NCI-H1105 treated with DMSO at 0.1 percent for 48 hours (cell line): ENCODE measurements around the gene RBM33.
"Not testable (repeated sequence)": the region's sequence is repeated elsewhere in the genome, so short reads cannot be mapped to it uniquely, and the experiment has no call there.

Experiments used
- DNase-seq: peaks from one replicate; lab custom pipeline; 2025; lab: John Stamatoyannopoulos, UW

The RBM33 gene

DNA sequence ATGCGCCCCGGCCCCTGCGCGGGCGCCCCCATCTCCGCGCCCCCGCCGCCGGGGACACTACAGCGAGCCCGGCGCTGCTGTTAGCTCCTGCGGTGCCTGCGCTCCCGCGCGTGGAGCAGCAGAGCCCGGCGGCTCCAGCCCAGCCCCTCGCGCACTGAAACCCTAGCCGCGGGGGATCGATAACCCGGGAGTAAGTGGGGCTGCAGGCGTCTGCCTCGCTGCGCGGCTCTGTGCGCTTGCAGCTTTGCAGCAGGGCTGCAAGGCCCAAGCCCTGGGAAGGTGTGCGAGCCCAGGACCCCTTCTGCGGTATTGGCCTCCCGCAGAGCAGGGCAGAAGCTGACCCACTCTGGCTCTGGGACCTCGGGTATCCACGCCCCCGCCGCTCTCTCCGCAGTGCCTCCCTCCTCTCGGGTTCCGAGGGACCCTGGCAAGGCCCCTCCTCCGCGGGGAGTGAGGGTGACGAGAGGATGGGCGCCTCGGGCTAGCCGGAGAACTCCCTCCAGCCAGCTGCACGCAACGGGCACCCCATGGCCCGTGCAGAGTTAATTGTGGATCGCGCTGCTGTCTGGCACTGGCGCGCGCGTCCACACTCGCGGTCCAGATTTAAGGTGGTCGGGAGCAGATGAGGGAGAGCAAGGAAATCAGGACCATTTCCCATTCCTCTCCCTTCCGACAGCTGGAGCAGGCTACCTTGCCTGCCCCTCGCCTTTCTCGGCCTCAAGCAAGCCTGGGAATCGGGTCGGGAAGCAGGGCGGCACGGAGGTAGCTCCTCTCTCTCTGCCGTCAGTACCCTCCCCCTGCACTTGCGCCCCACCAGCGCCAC is 165.7 kb downstream of the RBM33 start:
- peak; percentile 15 for DNase-seq

DNA sequence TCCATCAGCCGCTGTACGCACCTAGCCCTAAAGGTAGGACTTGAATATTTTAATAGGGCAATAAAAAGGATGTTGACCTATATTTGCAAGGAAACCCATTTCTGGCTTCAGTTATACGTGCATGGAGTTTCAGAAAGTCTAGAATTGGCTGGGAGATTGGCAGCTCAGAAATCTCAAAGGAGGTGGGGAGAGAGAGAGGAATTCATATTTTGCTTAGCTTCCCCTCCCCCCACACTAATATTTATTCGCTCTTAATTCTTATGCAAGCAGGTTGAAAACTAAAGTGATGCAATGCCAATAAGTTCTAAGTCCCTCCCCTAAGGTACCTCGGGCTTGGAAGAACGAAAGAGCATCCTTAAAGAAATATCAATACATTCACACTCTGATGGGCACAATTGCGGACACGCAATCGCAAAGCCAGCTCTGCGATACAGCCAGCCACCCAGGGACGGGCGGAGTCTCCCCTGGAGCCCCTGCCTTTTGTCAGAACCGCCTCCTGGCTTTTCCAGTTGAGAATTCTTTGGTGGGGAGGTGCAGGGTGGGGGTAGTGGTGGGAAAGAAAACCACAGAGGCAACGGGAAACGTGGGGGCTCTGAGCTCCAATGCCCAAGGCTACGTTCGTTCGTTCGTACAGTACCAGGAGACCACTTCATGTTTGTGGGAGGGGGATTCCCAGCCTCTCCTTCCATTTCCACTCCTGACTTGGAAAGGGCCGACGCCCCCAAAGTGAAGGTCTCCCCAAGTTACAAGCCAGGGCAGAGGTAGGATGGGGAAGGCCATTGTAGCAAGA is 166.5 kb downstream of the RBM33 start:
- no peak for DNase-seq

DNA sequence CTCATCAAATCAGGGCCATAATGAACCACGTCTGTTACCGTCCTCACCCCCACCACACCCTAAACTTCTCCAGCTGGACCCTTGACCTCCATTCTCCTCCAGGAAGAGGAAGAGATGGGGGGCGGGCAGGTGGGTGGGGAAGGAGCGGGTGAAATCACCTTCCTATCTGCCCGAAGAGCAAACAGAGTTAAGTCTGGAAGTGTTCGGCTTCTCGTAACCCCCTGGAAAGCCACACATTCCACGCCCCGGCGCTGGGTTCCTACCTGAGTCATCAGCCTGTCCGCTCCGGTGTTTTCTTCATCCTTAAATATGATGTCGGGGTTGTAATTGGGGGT is 167.1 kb downstream of the RBM33 start:
- no peak for DNase-seq

DNA sequence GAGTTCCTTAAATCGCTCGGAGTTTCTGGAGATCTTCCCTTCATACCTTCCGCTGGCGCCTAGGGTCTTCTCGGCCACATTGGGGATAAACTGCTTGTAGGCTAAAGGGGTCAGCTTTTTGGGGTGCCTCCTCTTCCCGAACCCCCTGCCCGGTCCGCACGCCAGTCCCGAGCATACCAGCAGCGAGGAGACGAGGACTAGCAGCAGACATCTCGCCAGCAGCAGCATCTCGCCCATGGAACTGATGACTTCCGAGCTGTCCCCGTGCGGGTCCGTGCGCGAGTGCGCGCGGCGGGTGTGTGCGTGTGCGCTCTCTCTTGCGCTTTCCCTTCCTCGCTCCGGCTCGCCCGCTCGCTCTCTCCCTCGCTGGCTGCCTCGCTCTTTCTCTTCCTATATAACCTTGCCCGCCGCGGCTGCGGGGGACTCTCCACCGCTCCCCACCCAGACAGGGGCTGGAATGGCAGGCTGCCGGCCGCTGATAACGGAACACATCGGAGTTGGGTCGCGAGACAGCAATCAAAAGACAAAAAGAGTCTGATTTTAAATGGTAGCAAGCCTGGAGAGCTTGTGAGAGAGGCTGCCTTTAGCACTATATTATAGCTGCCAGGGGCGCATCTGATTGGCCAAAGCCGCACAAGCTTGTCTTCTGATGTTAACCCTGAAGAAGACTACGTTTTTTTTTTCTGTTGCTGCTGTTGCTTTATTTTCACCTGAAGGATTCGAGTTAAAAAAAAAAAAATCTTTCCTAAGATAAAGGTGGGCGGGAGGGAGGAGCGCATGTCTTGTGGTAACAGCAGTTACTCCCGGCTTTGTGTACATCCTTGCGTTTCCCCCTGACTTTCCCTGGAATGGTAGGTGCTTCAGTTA is 167.7 kb downstream of the RBM33 start, which contains the start of gene SHH:
TSS of gene SHH (minus strand) at position 569 of the 867 bp plus-strand sequence. CDS start at position 228, 341 bp downstream.
- DNase-seq, result peak; percentile 24

DNA sequence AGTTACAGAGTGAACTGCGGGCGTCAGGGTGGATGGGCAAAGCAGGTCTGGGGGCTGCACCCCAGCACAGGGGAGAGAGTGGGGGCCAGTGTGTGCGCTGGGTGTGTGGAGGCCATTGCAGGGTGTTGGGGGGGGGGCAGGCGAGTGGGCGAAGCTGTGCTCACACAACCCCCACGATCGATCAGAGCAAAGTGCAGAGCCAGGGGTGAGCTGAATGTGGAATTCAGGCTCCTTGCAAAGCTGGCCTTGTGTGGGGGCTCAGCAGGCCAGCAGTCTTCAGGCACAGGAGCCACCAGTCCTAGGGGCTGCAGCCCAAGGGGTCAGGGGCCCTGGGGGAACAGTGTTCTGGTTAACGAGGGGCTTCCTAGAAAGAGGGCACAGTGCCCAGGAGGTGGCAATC is 168.7 kb downstream of the RBM33 start:
- no peak for DNase-seq

DNA sequence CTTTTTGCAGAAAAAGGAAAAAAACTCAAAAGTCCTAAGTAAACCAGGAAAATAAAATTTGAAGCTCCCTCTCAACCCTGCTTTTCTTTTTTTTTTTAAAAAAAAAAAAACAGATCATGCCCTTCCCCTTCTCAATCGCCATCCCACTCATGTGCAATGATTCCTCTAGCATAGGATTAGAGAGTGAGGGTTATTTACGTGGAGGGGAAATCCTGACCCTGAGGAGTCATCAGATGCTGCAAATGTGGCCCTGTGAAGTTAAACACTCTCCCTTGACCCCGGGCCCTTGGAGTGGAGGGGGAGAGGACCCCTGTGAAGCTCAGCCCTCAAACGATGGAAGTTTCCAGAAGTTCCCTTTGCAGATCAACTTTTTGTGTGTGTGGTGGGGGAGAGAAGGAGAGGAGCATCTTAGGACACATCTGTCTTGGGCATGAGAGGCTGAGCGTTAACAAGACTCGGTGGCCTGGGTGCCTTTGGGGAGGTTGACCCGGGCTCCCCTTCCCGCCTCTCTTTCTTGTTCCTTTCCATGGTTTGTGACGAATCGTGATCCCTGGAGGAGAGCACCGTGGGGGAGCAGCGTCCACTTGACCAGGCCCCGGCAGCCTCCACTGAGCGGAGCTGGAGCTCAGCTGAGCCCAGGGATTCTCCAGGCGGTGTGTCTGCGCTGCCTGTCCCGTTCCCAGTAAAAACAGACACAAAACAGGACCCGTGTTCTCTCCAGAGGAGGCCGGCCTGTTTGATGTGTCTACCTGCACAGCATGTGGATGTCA is 169.3 kb downstream of the RBM33 start:
- no peak for DNase-seq

DNA sequence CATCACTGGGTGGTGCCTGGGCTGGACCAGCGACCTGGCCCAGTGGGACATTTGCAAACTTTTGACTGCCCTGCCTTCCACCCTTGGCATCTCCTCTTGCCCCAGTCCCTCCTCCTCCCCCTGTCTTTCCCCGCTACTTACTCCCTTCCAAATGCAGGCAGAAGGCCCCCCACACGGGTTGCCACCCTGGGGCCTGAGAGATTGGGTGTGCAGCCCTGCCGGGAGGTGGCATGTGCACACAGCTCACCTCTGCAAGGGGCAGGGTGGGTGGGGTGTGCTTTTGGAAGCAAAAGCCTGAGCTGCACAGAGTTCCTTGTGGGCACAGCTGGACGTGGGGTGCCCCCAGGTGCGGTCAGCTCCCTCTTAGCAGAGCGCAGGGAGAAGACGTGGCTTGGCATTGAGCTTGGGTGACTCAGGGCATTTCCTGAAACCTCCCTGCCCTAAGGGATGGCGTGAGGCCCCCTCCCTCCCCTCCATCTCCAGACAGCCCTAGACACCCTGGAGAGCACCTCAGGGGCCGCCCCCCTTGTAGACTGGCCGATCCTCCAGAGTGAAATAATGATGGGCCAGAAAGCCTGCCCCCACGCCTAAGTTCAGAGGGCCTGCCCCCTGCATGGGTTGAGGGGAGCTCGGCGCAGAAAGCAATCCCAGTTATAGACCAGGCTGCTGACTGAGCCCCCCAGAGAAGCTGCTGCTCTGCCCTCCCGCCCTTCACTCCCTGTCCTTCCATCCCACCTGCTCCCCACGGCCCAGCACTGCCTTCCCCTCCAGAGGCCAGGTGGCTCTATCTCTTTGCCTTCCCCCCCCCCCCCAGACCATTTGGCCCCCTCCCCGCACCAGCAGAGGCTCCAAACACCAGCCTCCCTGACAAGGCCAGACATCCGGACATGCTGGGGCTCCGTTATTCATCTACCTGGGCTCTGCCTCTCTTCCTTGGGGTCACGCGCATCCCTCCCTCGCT is 170.1 kb downstream of the RBM33 start:
- no peak for DNase-seq

DNA sequence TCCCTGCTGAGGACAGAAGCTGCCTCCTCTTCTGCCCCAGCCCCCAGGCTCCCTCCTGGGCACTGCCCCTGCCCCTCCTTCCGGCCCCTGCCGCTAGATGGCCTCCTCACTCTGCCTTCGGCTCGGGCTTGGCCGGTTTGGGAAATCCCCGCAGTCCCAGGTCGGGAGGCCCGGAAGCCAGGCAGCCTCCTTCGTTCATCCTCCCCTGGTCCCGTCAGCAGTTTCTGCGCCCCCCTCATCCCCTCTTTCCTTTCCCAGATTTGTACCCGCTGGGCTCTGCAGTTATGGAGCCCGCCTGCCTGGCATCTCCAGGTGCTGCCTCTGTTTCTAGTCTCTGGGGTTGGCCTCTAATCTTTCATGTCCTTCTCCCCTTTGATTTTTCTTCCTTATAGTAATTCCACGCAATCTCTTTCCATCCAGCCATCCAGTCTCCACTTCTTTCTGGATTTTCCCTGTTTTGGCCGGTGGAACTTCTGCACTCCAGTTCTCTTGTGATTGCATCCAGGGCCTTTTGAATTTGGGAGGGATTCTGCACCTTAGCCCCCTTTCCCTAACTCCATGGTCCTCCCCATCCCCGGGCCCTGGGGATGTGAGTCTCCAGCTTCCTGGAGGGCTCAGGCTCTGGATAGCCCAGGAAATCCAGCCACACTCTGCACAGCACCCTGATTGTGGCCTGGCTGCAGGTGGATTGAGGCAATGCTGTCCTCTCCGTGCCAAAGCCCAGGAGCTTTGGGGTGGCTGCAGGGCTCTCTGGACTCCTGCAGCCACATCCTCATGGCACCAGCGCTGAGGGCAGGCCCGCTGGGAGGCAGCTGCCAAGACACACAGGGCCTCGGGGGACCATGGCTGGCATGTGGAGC is 171.1 kb downstream of the RBM33 start:
- DNase-seq, result no peak

DNA sequence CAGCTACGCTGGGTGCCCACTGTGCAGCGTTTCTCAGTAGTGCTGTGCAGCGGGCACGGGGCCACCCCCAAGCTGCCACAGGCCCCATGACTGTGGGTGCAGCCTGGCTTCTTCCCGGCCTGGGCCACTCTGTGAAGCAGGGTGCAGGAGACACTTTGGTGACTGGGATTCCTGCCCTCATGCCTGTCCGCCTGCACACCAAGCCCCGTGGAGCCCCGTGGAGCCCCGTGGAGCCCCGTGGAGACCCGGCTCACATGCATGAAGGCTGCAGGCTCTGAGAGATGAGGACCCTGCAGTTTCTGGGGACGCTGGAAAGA is 171.7 kb downstream of the RBM33 start:
- no peak for DNase-seq

DNA sequence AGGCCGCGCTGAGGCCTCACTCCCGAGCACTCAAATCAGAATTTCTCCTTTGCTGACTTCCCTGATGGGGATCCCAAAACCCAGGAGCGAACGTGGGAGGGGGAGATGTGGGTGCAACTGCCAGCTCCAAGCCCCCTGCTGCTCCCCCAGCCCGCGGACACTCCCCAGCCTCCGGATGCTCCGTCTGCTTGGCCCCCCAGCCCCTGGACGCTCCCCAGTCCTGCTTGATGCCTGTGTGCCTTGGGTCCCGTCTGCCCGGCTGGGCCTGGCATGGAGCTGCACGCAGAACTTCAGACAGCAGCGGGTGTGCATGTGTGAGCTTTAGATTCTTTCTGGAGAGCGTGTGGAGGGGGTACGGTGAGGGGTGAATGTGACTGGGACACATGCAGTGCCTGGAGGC is 172.5 kb downstream of the RBM33 start:
- DNase-seq, result no peak

DNA sequence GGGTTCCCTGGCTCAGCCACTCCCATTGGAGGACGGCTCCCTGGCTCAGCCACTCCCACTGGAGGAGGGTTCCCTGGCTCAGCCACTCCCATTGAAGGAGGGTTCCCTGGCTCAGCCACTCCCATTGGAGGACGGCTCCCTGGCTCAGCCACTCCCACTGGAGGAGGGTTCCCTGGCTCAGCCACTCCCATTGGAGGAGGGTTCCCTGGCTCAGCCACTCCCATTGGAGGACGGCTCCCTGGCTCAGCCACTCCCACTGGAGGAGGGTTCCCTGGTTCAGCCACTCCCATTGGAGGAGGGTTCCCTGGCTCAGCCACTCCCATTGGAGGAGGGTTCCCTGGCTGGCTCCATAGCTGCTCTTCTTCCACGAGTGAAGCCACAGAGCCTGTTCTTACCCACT is 173.1 kb downstream of the RBM33 start:
- DNase-seq, result not testable (repeated sequence)

DNA sequence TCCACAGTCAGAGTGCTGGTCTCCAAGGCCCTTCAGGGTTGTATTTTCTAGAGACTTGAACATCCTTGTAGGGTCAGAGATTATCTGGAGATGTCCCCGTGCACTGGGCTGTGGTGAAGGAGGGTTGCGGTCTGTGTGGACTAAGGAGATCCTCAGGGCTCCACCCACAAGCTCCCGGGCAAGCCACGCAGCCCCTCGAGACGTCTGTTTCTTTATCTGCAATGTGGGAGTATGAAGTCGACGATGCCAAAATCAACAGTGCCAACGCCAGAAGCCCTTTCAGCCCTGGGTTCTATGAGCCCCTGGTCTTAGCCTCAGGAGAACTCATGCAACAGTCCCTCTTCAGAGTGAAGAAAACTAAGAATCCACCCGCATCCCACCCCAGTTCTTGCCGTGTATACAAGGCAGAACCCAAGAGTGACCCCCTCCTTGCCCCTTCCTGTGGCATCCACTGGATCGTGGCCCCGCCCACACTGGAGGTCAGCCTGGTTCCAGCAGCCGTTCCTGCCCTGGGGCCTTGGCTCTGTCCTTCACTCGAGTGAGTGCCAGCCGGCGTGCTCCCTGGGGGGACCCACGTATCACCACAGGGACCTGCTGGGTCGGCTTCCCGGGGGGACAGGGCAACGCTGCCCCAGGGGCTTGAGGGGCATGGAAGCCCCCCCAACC is 173.8 kb downstream of the RBM33 start:
- no peak for DNase-seq

DNA sequence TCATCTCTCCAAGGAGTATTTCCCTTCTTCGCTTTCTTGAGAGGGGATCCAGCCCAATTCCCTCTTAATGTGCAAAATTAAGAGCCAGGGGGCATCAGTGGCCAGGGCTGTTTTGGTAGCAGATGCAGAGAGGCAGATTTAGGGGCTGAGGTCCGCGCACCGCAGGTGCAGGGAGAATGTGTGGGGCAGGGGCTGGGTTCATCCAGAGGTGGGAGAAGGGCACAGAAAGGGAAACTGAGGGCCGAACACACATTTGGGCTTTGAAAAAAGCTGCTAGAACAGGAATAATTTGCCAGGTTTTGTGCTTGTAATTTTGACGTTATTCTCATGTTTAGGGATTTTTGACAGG is 174.3 kb downstream of the RBM33 start:
- no peak for DNase-seq

DNA sequence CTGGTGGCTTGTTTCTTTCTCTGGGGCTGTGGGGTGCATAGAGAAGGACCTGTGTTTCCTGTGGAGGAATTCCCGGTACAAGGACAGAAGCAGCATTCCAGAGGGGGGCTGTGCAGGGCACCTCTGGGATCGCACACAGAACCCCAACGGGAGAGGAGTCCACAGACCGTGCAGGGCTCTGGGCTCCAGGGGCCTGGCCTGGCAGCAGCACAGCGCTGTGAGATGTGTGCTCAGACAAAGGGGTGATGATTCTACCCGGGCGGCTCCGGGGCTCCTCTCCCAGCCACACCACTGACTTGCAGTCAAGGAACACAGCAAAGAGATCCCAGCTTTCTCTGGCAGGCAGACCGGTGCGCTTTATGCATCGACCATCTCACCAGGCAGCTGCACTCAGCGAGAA is 174.7 kb downstream of the RBM33 start:
- DNase-seq, result no peak

DNA sequence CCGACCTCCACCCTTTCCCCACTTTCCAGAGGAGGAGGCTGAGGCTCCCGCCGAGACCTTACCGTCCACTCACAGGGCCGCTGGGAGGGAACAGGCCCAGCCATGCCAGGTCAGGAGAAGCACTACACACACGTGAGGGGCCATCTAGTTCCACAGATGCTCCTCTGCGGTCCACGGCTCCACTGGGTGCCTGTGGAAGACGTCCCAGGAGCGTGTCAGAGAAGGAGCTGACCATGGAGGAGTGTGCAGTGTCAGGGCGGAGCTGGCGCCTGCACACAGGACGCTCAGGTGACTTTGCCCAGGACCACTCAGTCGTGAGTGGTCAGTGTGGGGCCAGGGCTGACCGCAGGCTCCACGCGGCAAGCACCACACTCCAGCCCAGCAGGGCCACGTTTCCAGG is 175.8 kb downstream of the RBM33 start:
- no peak for DNase-seq

DNA sequence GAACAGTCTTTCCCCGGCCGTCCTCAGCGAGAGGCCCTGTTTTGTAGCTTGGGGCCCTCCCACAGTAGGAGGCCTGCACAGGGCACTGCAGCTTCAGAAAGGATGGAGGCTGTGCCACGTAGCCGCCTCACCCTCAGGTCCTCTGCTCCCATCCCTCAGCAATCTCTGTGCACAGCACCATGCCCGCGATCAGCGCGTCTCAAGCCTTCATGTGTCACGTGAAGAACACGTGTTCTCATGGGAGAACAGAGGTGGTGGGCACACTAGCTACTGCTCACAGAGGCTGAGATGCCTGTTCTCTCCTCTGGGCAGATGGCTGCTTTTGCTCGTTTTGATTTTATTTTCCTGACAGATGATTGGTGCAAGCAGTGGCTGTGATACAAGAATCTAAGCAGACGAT is 176.3 kb downstream of the RBM33 start:
- no peak for DNase-seq

DNA sequence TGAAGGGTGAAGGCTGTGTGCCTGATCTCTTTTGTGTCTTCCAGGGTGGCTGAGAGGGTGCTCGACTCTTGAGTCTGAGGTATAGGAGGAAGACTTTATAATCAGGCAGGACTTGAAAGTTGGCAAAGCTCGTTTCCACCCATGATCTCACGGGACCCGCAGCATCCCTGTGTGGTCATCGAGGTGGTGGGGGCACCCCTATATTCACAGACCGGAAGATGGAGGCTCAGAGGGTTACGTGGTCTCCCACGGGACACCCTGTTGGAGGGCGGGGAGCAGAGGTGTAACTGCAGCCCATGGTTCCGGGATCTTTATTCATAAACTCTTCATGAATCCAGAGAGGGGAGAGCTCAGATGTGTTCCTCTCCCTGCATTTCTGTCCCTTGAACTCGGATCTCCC is 177.4 kb downstream of the RBM33 start:
- no peak for DNase-seq

DNA sequence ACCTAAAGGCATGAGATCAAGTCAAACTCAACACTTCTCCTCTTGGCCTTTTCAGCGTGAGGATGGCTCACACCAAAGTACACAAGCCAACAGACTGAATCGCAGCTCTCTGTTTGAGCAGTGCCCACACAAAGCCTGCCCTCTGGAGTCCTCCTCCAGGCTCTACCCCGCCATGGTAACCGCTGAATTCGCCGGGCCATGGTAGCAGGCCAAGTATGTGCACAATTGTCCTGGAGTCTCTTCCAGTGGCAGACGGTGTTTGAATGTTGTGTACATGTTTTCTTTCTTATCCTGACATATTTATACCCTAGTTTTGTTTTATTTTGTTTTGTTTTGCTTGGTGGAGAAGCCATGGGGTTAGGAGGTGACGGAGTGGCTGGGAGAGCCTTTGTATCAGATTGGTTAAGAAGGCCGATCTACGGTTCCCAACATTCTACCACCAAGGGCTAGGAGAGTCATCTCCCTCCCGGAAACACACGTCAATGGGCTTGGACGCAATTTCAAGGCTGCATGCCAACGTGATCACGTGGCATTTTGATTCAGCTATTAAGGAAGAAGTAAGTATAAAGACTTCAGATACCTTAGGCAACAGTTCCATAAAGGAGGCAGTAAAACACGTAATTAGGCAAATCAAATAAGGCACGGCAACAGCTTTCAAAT is 179.9 kb downstream of the RBM33 start:
- DNase-seq, result no peak

DNA sequence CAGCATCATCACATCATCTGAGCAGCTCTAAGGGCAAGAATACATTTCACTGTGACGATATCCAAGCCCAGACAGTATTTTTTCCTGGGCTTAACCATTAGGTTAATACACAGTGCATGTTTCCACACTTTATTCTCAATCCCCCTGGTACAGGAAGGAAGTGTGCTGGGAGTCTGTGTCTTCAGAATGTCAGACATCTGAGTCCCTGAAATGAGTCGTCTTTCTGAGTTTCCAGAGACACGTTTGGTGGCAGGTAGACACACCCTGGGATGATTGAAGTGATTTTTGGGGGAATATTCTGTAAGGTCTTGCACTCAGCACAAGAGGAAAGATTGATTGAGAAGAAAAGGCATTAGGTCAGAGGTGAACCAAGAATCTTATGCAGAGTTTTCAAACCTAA is 180.9 kb downstream of the RBM33 start:
- no peak for DNase-seq
